Measurements from ENCODE around the gene ATG16L2. TPM values are rescaled to one million over a fixed set of nuclear protein-coding genes. Genes with fewer than 3 reads are reported as not detected.

The ATG16L2 gene
- total RNA-seq, 4 donors from 2014 or later: 22.1 to 45.1 (median 40.6) TPM

GRCh38 chr11:72871119-72871518 lies 56.9 kb downstream of the ATG16L2 start:
- Histone ChIP-seq H3K4me1 (peaks cover 0 to 5% of the 10 kb centered on the region in 2 donors), H3K36me3 (no peaks in the 10 kb centered on the region), H3K4me3 (replicated peaks in 1 of 3) (no peak overlapping the region), H3K9me3 (no peaks in the 10 kb centered on the region), H3K27me3 (no peaks in the 10 kb centered on the region), H3K27ac (no peak overlapping the region)
- intact Hi-C loops (cut with DNase I): no loop called here
- WGBS, 2 donors: 48 to 69% methylated on average over 1 of the region's 1 CpG
- no peak for TF ChIP-seq POLR2A (IDR thresholded peaks at IDR 0.05)
- TF ChIP-seq, protein P1, sequence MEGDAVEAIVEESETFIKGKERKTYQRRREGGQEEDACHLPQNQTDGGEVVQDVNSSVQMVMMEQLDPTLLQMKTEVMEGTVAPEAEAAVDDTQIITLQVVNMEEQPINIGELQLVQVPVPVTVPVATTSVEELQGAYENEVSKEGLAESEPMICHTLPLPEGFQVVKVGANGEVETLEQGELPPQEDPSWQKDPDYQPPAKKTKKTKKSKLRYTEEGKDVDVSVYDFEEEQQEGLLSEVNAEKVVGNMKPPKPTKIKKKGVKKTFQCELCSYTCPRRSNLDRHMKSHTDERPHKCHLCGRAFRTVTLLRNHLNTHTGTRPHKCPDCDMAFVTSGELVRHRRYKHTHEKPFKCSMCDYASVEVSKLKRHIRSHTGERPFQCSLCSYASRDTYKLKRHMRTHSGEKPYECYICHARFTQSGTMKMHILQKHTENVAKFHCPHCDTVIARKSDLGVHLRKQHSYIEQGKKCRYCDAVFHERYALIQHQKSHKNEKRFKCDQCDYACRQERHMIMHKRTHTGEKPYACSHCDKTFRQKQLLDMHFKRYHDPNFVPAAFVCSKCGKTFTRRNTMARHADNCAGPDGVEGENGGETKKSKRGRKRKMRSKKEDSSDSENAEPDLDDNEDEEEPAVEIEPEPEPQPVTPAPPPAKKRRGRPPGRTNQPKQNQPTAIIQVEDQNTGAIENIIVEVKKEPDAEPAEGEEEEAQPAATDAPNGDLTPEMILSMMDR (IDR thresholded peaks at IDR 0.05): no peak
- no peak for DNase-seq

DNA sequence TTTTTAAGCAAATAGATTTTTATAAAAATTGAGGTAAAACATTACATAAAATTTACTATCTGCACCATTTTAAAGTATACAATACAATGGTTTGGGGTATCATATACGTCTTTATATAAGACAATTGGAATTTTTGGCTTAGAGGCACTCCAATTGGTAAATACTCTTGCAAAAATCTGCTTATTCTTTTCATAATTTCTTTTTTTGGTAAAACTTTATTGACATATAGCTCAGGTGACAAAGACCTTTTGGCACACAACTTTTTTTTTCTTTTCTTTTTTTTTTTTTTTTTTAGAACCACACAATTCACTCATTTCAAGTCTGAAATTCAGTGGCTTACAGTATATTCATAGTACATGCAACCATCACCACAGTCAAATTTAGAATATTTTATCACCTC lies 57.8 kb downstream of the ATG16L2 start:
- 90 to 99% methylated on average over 1 of the region's 1 CpG for WGBS, 2 donors
- intact Hi-C loops (cut with DNase I): no loop called here
- Histone ChIP-seq H3K4me1 (peaks cover 0 to 5% of the 10 kb centered on the region in 2 donors), H3K27ac (no peak overlapping the region), H3K27me3 (no peaks in the 10 kb centered on the region), H3K4me3 (replicated peaks in 1 of 3) (no peak overlapping the region), H3K9me3 (no peaks in the 10 kb centered on the region), H3K36me3 (no peaks in the 10 kb centered on the region)
- TF ChIP-seq POLR2A (IDR thresholded peaks at IDR 0.05): no peak
- TF ChIP-seq, protein P1 (IDR thresholded peaks at IDR 0.05): no peak
- DNase-seq: no peak

GRCh38 chr11:72875736-72876135 lies 61.5 kb downstream of the ATG16L2 start:
- Histone ChIP-seq H3K9me3 (no peaks in the 10 kb centered on the region), H3K27ac (no peak overlapping the region), H3K36me3 (no peaks in the 10 kb centered on the region), H3K4me1 (peaks cover 0 to 5% of the 10 kb centered on the region in 2 donors), H3K27me3 (no peaks in the 10 kb centered on the region), H3K4me3 (replicated peaks in 1 of 3) (no peak overlapping the region)
- 95 to 96% methylated on average over 1 of the region's 1 CpG for WGBS, 2 donors
- intact Hi-C loops (cut with DNase I): no loop called here
- TF ChIP-seq, protein P1 (IDR thresholded peaks at IDR 0.05): no peak
- no peak for TF ChIP-seq POLR2A (IDR thresholded peaks at IDR 0.05)
- DNase-seq: no peak

- intact Hi-C loops (cut with DNase I): no loop called here
- no peak for DNase-seq
- Histone ChIP-seq H3K9me3 (no peaks in the 10 kb centered on the region), H3K27me3 (no peaks in the 10 kb centered on the region), H3K36me3 (no peaks in the 10 kb centered on the region), H3K4me3 (replicated peaks in 1 of 3) (no peak overlapping the region), H3K27ac (no peak overlapping the region), H3K4me1 (peaks cover 0 to 2% of the 10 kb centered on the region in 2 donors)
- WGBS, 2 donors: 97% methylated on average over 3 of the region's 3 CpGs
- no peak for TF ChIP-seq POLR2A (IDR thresholded peaks at IDR 0.05)
- TF ChIP-seq, protein P1 (IDR thresholded peaks at IDR 0.05): no peak
Observed at GRCh38 chr11:72876147-72876546, 61.9 kb downstream of the ATG16L2 start.

Small RNA genes within 50 kb of the gene (microRNA-seq; reads per million reads assigned to microRNA genes)
- gene MIR4692: not detected

Small RNA genes within 50 kb of the gene (small RNA-seq; reads per million reads assigned to genes)
- gene MIR4692: not detected
- gene RF00019: not detected
- gene RNU6-672P: not detected

Other genes with a start within 250 kb of the ATG16L2 start
- 10 to 100 TPM; 40.2 to 69.6 (median 50.4) TPM for gene PDE2A, start 140.0 kb upstream of the ATG16L2 start, total RNA-seq
- gene ARAP1, start 62.0 kb upstream of the ATG16L2 start, total RNA-seq: 100 to 1,000 TPM in 3 of 4 donors, 10 to 100 TPM in 1; 90.3 to 146 (median 122) TPM
- gene STARD10, start 20.4 kb upstream of the ATG16L2 start, total RNA-seq: 100 to 1,000 TPM in 1 of 4 donors, 10 to 100 TPM in 3; 67.7 to 113 (median 82.0) TPM

Data from thyroid gland (tissue), 4 donors.